Loucy (cell line): ENCODE measurements around the gene RND2.
A peak's percentile ranks its signal among the peaks of the same experiment; 100 is the strongest.

Experiments used
- H2AFZ ChIP-seq: fragments of 200-600 bp; sonication (generic); 2 replicates; pipeline ENCODE4 v1.6.0; 2016; ENCODE audit warnings: antibody characterized with exemption, mild to moderate bottlenecking, low read length, moderate library complexity
- H3F3A ChIP-seq: fragments of 200-600 bp; 2 replicates; pipeline ENCODE4 v1.6.0; 2016; ENCODE audit warnings: antibody characterized with exemption, low read depth, mild to moderate bottlenecking
- H3K27me3 ChIP-seq: fragments of 200-600 bp; sonication (generic); 2 replicates; pipeline ENCODE4 v1.6.1; 2014; ENCODE audit warnings: low read length, mild to moderate bottlenecking; ENCODE audit not compliant: insufficient read depth, poor library complexity, severe bottlenecking
- H3K36me3 ChIP-seq: fragments of 200-600 bp; sonication (generic); 2 replicates; pipeline ENCODE4 v1.6.1; 2016; ENCODE audit warnings: low read length; ENCODE audit not compliant: insufficient read depth
- H3K4me1 ChIP-seq: fragments of 200-600 bp; sonication (generic); 2 replicates; pipeline ENCODE4 v1.5.1; 2014; ENCODE audit warnings: low read length, mild to moderate bottlenecking; ENCODE audit not compliant: insufficient read depth, poor library complexity, severe bottlenecking
- H3K4me2 ChIP-seq: fragments of 200-600 bp; sonication (generic); 2 replicates; pipeline ENCODE4 v1.6.0; 2014; ENCODE audit warnings: antibody characterized with exemption, low read length, low read depth, mild to moderate bottlenecking; ENCODE audit not compliant: poor library complexity, severe bottlenecking
- H3K4me3 ChIP-seq: fragments of 200-600 bp; sonication (generic); 2 replicates; pipeline ENCODE4 v1.5.1; 2014; ENCODE audit warnings: low read length, mild to moderate bottlenecking, mixed read lengths; ENCODE audit not compliant: poor library complexity, severe bottlenecking
- H3K79me2 ChIP-seq: fragments of 200-600 bp; sonication (generic); 2 replicates; pipeline ENCODE4 v1.6.1; 2014; ENCODE audit warnings: low read length; ENCODE audit not compliant: insufficient read depth
- H3K9ac ChIP-seq: fragments of 200-600 bp; sonication (generic); 2 replicates; pipeline ENCODE4 v1.6.0; 2014; ENCODE audit warnings: mild to moderate bottlenecking, low read depth, low read length, moderate library complexity; ENCODE audit not compliant: poor library complexity, severe bottlenecking
- H3K9me2 ChIP-seq: fragments of 200-600 bp; sonication (generic); replicated peaks from 2 replicates; pipeline ENCODE4 v1.6.1; 2016; ENCODE audit warnings: low read depth, low read length, mixed read lengths
- H3K9me3 ChIP-seq: fragments of 200-600 bp; sonication (generic); 2 replicates; pipeline ENCODE4 v1.6.1; 2014; ENCODE audit warnings: mild to moderate bottlenecking, antibody characterized with exemption, low read length, low read depth; ENCODE audit not compliant: insufficient read depth
- H4K20me1 ChIP-seq: fragments of 200-600 bp; sonication (generic); 2 replicates; pipeline ENCODE4 v1.6.0; 2014; ENCODE audit warnings: antibody characterized with exemption, low read length, mild to moderate bottlenecking; ENCODE audit not compliant: insufficient read depth, poor library complexity, severe bottlenecking
- CTCF ChIP-seq: fragments of 200-600 bp; sonication (generic); conservative IDR thresholded peaks from 2 replicates; pipeline ENCODE4 v1.5.1; 2014; ENCODE audit warnings: mild to moderate bottlenecking, antibody characterized with exemption, low read length
- EZH2phosphoT487 ChIP-seq: fragments of 200-600 bp; IDR thresholded peaks from 2 replicates; pipeline ENCODE4 v1.6.1; 2018; ENCODE audit warnings: antibody characterized with exemption, mild to moderate bottlenecking, moderate library complexity, borderline replicate concordance

RND2 gene

GRCh38 chr17:43018008-43018853, 6.8 kb upstream of the RND2 start:
- 0 out of 2 replicates have a peak, but pooled peaks cover 4% of the 10 kb centered on the region for H3F3A ChIP-seq
- peaks cover 24% of the 10 kb centered on the region for H4K20me1 ChIP-seq
- peak overlapping the region; percentile 91 for H3K4me2 ChIP-seq
- peaks cover 29% of the 10 kb centered on the region for H3K4me1 ChIP-seq
- no peaks in the 10 kb centered on the region for H3K9me3 ChIP-seq
- H3K9me2 ChIP-seq: no peaks in the 10 kb centered on the region
- no peak overlapping the region for H2AFZ ChIP-seq
- H3K9ac ChIP-seq: no peak overlapping the region
- peaks cover 27% of the 10 kb centered on the region; the same call in 1 of the 2 replicates for H3K36me3 ChIP-seq
- H3K27me3 ChIP-seq: no peaks in the 10 kb centered on the region
- TF ChIP-seq EZH2phosphoT487 (no peak), CTCF (no peak)
- peak overlapping the region; percentile 92 for H3K4me3 ChIP-seq
- peaks cover 46% of the 10 kb centered on the region for H3K79me2 ChIP-seq

GRCh38 chr17:43018932-43019331, 6.1 kb upstream of the RND2 start:
- peaks cover 24% of the 10 kb centered on the region for H4K20me1 ChIP-seq
- no peak for TF ChIP-seq CTCF
- TF ChIP-seq EZH2phosphoT487: no peak

GRCh38 chr17:43019418-43019817, 5.6 kb upstream of the RND2 start:
- peaks cover 25% of the 10 kb centered on the region; the same call in 1 of the 2 replicates for H3K36me3 ChIP-seq
- H3K27me3 ChIP-seq: no peaks in the 10 kb centered on the region
- H3K4me2 ChIP-seq: peak overlapping the region; percentile 91
- no peaks in the 10 kb centered on the region for H3K9me2 ChIP-seq
- peaks cover 46% of the 10 kb centered on the region for H3K79me2 ChIP-seq
- H3K9ac ChIP-seq: peak overlapping the region; percentile 94
- no peak overlapping the region for H2AFZ ChIP-seq
- H3K4me1 ChIP-seq: peaks cover 29% of the 10 kb centered on the region
- no peaks in the 10 kb centered on the region for H3K9me3 ChIP-seq
- H4K20me1 ChIP-seq: peaks cover 24% of the 10 kb centered on the region
- 0 out of 2 replicates have a peak, but pooled peaks cover 4% of the 10 kb centered on the region for H3F3A ChIP-seq
- TF ChIP-seq CTCF (no peak), EZH2phosphoT487 (no peak)
- H3K4me3 ChIP-seq: peak overlapping the region; percentile 92

More at GRCh38 chr17:43018932-43019331, 6.1 kb upstream of the RND2 start:
- H3K79me2 ChIP-seq: peaks cover 46% of the 10 kb centered on the region
- H3K4me3 ChIP-seq: peak overlapping the region; percentile 92
- no peaks in the 10 kb centered on the region for H3K9me3 ChIP-seq
- peak overlapping the region; percentile 91 for H3K4me2 ChIP-seq
- H2AFZ ChIP-seq: no peak overlapping the region
- H3F3A ChIP-seq: 0 out of 2 replicates have a peak, but pooled peaks cover 4% of the 10 kb centered on the region
- H3K4me1 ChIP-seq: peaks cover 29% of the 10 kb centered on the region
- H3K36me3 ChIP-seq: peaks cover 27% of the 10 kb centered on the region; the same call in 1 of the 2 replicates
- no peaks in the 10 kb centered on the region for H3K9me2 ChIP-seq
- H3K9ac ChIP-seq: peak overlapping the region; percentile 94
- H3K27me3 ChIP-seq: no peaks in the 10 kb centered on the region
